ENCODE results near the gene CPSF3. TPM values are rescaled to one million over a fixed set of nuclear protein-coding genes. Genes with fewer than 3 reads are reported as not detected.

The CPSF3 gene
- total and polyA plus RNA-seq, 9 of the 15 experiments (the other 6 are each of a cell fraction or from before 2014, with no cell fraction given): 54.2 to 151 (median 94.5) TPM

GRCh38 chr2:9392898-9393765 is 30.3 kb upstream of the CPSF3 start:
- H3K79me2 ChIP-seq (ENCODE audit: control insufficient read depth, insufficient read depth, low read length): no peaks in the 10 kb centered on the region

DNA sequence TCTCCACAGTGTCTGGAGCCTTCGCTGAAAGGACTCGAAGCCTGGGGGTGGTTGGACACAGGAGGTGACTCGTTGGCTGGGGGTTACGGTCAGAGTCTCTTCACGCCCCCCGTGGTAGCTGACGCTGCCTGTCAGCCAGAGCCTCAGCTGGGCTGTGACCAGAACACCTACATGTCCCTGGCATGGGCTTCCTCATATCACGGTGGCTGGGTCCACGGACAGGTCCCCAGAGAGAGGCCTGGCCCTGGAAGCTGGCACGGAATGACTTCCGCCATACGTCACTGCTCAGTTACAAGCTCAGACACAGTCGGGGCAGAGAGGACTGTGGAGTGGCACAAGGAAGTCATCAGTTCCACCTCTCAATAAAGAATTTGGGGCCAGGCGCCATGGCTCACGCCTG is 28.6 kb upstream of the CPSF3 start:
- Histone ChIP-seq H2AFZ (ENCODE audit: low read depth, low read length) (no peak overlapping the region), H3K27me3 (ENCODE audit: control insufficient read depth in 2 of 2, insufficient read depth in 2 of 2, low read length in 2 of 2) (no peaks in the 10 kb centered on the region), H3K9me1 (ENCODE audit: control insufficient read depth, insufficient read depth, low read length) (no peaks in the 10 kb centered on the region), H4K20me1 (replicated peaks; ENCODE audit: control insufficient read depth, insufficient read depth, low read length) (no peaks in the 10 kb centered on the region), H3K4me3 (no peak overlapping the region), H3K9ac (ENCODE audit: insufficient read depth in 1 of 2, low read depth in 2 of 2, low read length in 2 of 2) (no peak overlapping the region), H3K9me3 (replicated peaks; ENCODE audit: control insufficient read depth, insufficient read depth, low read depth, low read length) (no peaks in the 10 kb centered on the region), H3K36me3 (ENCODE audit: control insufficient read depth, insufficient read depth, low read length) (no peaks in the 10 kb centered on the region), H3K27ac (ENCODE audit: extremely low read depth, low read depth, low read length) (no peak overlapping the region), H3K79me2 (ENCODE audit: control insufficient read depth, insufficient read depth, low read length) (no peaks in the 10 kb centered on the region), H3K4me2 (ENCODE audit: insufficient read depth, low read length) (no peak overlapping the region), H3K4me1 (replicated peaks in 1 of 2; ENCODE audit: control insufficient read depth in 2 of 2, insufficient read depth in 2 of 2, low read length in 2 of 2) (peaks cover 0 to 9% of the 10 kb centered on the region in 2 experiments; a peak in 1 of 5 replicates)
- TF ChIP-seq SRSF7 (optimal IDR thresholded peaks at IDR 0.05; ENCODE audit: low read depth, low read length): no peak
- TF ChIP-seq, protein P1, sequence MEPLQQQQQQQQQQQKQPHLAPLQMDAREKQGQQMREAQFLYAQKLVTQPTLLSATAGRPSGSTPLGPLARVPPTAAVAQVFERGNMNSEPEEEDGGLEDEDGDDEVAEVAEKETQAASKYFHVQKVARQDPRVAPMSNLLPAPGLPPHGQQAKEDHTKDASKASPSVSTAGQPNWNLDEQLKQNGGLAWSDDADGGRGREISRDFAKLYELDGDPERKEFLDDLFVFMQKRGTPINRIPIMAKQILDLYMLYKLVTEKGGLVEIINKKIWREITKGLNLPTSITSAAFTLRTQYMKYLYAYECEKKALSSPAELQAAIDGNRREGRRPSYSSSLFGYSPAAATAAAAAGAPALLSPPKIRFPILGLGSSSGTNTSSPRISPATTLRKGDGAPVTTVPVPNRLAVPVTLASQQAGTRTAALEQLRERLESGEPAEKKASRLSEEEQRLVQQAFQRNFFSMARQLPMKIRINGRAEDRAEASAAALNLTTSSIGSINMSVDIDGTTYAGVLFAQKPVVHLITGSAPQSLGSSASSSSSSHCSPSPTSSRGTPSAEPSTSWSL (CRISPR knock-in tag; IDR thresholded peaks at IDR 0.05; ENCODE audit: borderline replicate concordance): no peak
- no peak for TF ChIP-seq PTBP1 (IDR thresholded peaks at IDR 0.05; ENCODE audit: low read depth, low read length)
- no peak for TF ChIP-seq POLR2AphosphoS2 (IDR thresholded peaks at IDR 0.05; ENCODE audit: low read length)
- FAIRE-seq (no peak), DNase-seq (ENCODE audit: extremely low read depth in 1 of 4, low spot score in 3 of 4) (no peak), ATAC-seq (no peak)
- no TSS peak for BruUV-seq (replicated peaks)
- POLR2A ChIA-PET: no interaction called here
- CTCF ChIA-PET (ENCODE audit: low intra/inter-chr PET ratio): no interaction called here
- in situ Hi-C loops (cut with MboI) (no loop called here), intact Hi-C loops (cut with micrococcal nuclease) (no loop called here)
- WGBS (ENCODE audit: insufficient coverage, low coverage, missing lambda C conversion rate): 70% methylated on average over 13 of the region's 15 CpGs

More at GRCh38 chr2:9392898-9393765, 30.3 kb upstream of the CPSF3 start:
- ChIA-PET POLR2A (interaction anchor here (0.7 to 0.8 kb wide), 2 partner anchors 11 to 61 kb away, joined by 3 to 4 read pairs; no protein-coding TSS in a partner anchor), CTCF (ENCODE audit: low intra/inter-chr PET ratio) (no interaction called here)
- H3K9me3 ChIP-seq (replicated peaks; ENCODE audit: control insufficient read depth, insufficient read depth, low read depth, low read length): no peaks in the 10 kb centered on the region
- no peak overlapping the region for H3K9ac ChIP-seq (ENCODE audit: insufficient read depth in 1 of 2, low read depth in 2 of 2, low read length in 2 of 2)
- no peaks in the 10 kb centered on the region for H3K27me3 ChIP-seq (ENCODE audit: control insufficient read depth in 2 of 2, insufficient read depth in 2 of 2, low read length in 2 of 2)
- H4K20me1 ChIP-seq (replicated peaks; ENCODE audit: control insufficient read depth, insufficient read depth, low read length): no peaks in the 10 kb centered on the region
- no peak overlapping the region for H3K4me3 ChIP-seq
- H3K27ac ChIP-seq (ENCODE audit: extremely low read depth, low read depth, low read length): no peak overlapping the region
- ATAC-seq (no peak), DNase-seq (ENCODE audit: extremely low read depth in 1 of 4, low spot score in 3 of 4) (no peak), FAIRE-seq (peak; percentile 29)
- no peaks in the 10 kb centered on the region for H3K36me3 ChIP-seq (ENCODE audit: control insufficient read depth, insufficient read depth, low read length)
- H2AFZ ChIP-seq (ENCODE audit: low read depth, low read length): no peak overlapping the region
- H3K4me2 ChIP-seq (ENCODE audit: insufficient read depth, low read length): no peak overlapping the region
- 49% methylated on average over 13 of the region's 28 CpGs for WGBS (ENCODE audit: insufficient coverage, low coverage, missing lambda C conversion rate)
- peaks cover 0 to 13% of the 10 kb centered on the region in 2 experiments; a peak in 2 of 5 replicates for H3K4me1 ChIP-seq (replicated peaks in 1 of 2; ENCODE audit: control insufficient read depth in 2 of 2, insufficient read depth in 2 of 2, low read length in 2 of 2)
- in situ Hi-C loops (cut with MboI) (no loop called here), intact Hi-C loops (cut with micrococcal nuclease) (no loop called here)
- no peaks in the 10 kb centered on the region for H3K9me1 ChIP-seq (ENCODE audit: control insufficient read depth, insufficient read depth, low read length)
- BruUV-seq (replicated peaks): no TSS peak
- peak; percentile 35; the same call in 1 of the 2 replicates for TF ChIP-seq EGR1 (conservative IDR thresholded peaks at IDR 0.05)
- no peak for TF ChIP-seq RBFOX2 (IDR thresholded peaks at IDR 0.05; ENCODE audit: low read depth, low read length)
